Kidney (tissue), 14 donors: ENCODE measurements around the gene NRP2. TPM values are rescaled to one million over a fixed set of nuclear protein-coding genes. Genes with fewer than 3 reads are reported as not detected.

Source experiments
- DNase-seq, 5 donors: peaks; one replicate each; pipeline ENCODE4 v3.0.0-alpha.2; 2013 to 2020
- FAIRE-seq: peaks from 2 replicates; lab custom pipeline; 2012; peaks lifted over from hg19 to GRCh38; lab: Jason Lieb, UNC
- H3K27ac ChIP-seq, 2 donors: one replicate each; pipeline ENCODE4 v1.7.0; 2013; ENCODE audit warnings: low read depth in 2 of 2, low read length in 2 of 2, inconsistent platforms in 1 of 2
- H3K27me3 ChIP-seq: one replicate; pipeline ENCODE4 v1.7.1; 2013; ENCODE audit warnings: low read length, inconsistent platforms; ENCODE audit not compliant: control insufficient read depth, insufficient read depth
- H3K36me3 ChIP-seq, 3 donors: one replicate each; pipeline versions ENCODE4 v1.7.0 to v1.7.1; 2013; ENCODE audit warnings: low read length in 3 of 3, control low read depth in 1 of 3, inconsistent platforms in 1 of 3; ENCODE audit not compliant: insufficient read depth in 3 of 3, control insufficient read depth in 2 of 3
- H3K4me1 ChIP-seq, 3 donors: one replicate each; pipeline versions ENCODE4 v1.7.0 to v1.7.1; 2013; ENCODE audit warnings: low read length in 3 of 3, inconsistent platforms in 1 of 3, low read depth in 1 of 3; ENCODE audit not compliant: control insufficient read depth in 2 of 3, insufficient read depth in 2 of 3
- H3K4me3 ChIP-seq, 3 donors: one replicate each; pipeline versions ENCODE4 v1.7.0 to v1.8.1; 2013; ENCODE audit warnings: low read length in 3 of 3, control low read depth in 1 of 3, inconsistent platforms in 1 of 3
- H3K9ac ChIP-seq, 3 donors: one replicate each; pipeline versions ENCODE4 v1.7.0 to v1.7.1; 2013; ENCODE audit warnings: low read length in 3 of 3, control low read depth in 1 of 3, inconsistent platforms in 1 of 3
- H3K9me3 ChIP-seq, 3 donors: one replicate each; pipeline versions ENCODE4 v1.7.0 to v1.7.1; 2013; ENCODE audit warnings: low read length in 3 of 3, control low read depth in 1 of 3, inconsistent platforms in 1 of 3; ENCODE audit not compliant: control insufficient read depth in 2 of 3, insufficient read depth in 1 of 3
- intact Hi-C: fragments of 100-400 bp; cut with DNase I; formaldehyde crosslinking; loops from one replicate; pipeline ENCODE4 v1.11.1; 2022
- polyA plus RNA-seq: library from polyadenylated mRNA; stranded (reverse); fragments of 350-450 nt; fragmentation: Illumina TruSeq; extraction: RNeasy Lipid Tissue Mini Kit (QIAGEN cat#74804); gene quantifications from one replicate; pipeline ENCODE4 v1.2.3, GENCODE V29; 2014; ENCODE audit warnings: low read depth, low replicate concordance; ENCODE audit not compliant: insufficient read depth
- total RNA-seq: library from RNA; stranded (reverse); fragmentation: NEBNext Ultra II Directional; extraction: Animal tissue kit (Norgen Biotek cat#: 25700); gene quantifications from one replicate; pipeline ENCODE4 v1.2.1, GENCODE V29; 2021
- TF ChIP-seq, protein P1 (sequence below): IDR thresholded peaks from 3 replicates; pipeline ENCODE4 v1.5.1; 2012; ENCODE audit warnings: mild to moderate bottlenecking, moderate library complexity, borderline replicate concordance; ENCODE audit not compliant: insufficient read depth; ENCODE audit errors: extremely low read depth
- donor health status: control.
- donor health status: control.
- donor health status: control.
- donor health status: control.
- donor health status: control.
- donor health status: DM: yes; HTN: yes; CAD: no.
- donor health status: Normal renal cell carcinoma (clear cell type).

Gene NRP2
- total and polyA plus RNA-seq, 2 donors from 2014 or later = 2.3 to 37.7 TPM

DNA sequence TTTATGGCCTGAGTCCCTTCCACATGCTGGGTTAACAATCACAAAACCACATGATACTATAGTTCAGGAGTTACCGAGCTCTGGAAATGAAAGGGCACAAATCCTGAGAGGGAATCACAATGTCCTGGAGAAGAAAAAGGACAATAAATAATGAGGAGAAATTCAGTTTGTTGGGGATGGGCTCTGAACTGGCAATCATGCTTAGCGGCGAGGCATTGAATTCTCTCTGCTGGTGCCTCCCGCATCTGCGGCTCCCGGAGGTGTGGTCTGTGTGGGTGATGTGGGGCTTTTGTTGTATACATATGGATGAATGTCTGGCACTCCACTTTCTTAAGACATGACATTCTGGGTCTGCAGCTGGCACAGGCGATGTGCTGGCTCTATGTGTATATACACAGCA, 46.1 kb downstream of the NRP2 start:
- no peaks in the 10 kb centered on the region for H3K9me3 ChIP-seq
- no peak overlapping the region for H3K27ac ChIP-seq
- DNase-seq = no peak
- H3K27me3 ChIP-seq = no peaks in the 10 kb centered on the region
- intact Hi-C loops = no loop called here
- no peak for FAIRE-seq
- TF ChIP-seq, protein P1, sequence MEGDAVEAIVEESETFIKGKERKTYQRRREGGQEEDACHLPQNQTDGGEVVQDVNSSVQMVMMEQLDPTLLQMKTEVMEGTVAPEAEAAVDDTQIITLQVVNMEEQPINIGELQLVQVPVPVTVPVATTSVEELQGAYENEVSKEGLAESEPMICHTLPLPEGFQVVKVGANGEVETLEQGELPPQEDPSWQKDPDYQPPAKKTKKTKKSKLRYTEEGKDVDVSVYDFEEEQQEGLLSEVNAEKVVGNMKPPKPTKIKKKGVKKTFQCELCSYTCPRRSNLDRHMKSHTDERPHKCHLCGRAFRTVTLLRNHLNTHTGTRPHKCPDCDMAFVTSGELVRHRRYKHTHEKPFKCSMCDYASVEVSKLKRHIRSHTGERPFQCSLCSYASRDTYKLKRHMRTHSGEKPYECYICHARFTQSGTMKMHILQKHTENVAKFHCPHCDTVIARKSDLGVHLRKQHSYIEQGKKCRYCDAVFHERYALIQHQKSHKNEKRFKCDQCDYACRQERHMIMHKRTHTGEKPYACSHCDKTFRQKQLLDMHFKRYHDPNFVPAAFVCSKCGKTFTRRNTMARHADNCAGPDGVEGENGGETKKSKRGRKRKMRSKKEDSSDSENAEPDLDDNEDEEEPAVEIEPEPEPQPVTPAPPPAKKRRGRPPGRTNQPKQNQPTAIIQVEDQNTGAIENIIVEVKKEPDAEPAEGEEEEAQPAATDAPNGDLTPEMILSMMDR = no peak
- peaks cover 0 to 5% (median 0%) of the 10 kb centered on the region in 3 donors for H3K36me3 ChIP-seq
- no peak overlapping the region for H3K9ac ChIP-seq
- no peaks in the 10 kb centered on the region for H3K4me1 ChIP-seq
- no peak overlapping the region for H3K4me3 ChIP-seq

DNA sequence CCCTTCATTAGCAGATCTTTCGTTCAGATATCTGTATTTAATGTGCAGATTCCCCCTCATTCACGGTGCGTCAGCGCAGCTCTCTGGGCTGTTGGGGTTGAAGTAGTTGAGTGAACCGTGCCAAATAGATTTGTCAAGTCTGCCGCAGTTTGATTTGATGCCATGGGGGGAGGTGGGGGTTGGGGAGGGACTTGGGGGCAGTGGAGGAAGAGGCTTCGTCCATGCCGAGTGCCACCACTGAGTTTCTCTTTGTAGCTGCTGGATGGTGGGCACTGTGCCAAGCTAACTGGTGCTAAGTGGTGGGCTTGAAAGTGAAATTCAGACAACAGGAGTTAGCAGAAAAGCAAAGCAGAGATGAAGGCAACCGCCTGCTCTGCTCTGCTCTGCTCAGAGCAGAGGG, 47.9 kb downstream of the NRP2 start:
- no peak for FAIRE-seq
- Histone ChIP-seq H3K27ac (no peak overlapping the region), H3K9me3 (no peaks in the 10 kb centered on the region), H3K27me3 (no peaks in the 10 kb centered on the region), H3K9ac (no peak overlapping the region), H3K36me3 (peaks cover 0 to 5% (median 0%) of the 10 kb centered on the region in 3 donors), H3K4me1 (no peaks in the 10 kb centered on the region), H3K4me3 (no peak overlapping the region)
- DNase-seq = no peak
- intact Hi-C loops = no loop called here
- TF ChIP-seq, protein P1 = no peak

DNA sequence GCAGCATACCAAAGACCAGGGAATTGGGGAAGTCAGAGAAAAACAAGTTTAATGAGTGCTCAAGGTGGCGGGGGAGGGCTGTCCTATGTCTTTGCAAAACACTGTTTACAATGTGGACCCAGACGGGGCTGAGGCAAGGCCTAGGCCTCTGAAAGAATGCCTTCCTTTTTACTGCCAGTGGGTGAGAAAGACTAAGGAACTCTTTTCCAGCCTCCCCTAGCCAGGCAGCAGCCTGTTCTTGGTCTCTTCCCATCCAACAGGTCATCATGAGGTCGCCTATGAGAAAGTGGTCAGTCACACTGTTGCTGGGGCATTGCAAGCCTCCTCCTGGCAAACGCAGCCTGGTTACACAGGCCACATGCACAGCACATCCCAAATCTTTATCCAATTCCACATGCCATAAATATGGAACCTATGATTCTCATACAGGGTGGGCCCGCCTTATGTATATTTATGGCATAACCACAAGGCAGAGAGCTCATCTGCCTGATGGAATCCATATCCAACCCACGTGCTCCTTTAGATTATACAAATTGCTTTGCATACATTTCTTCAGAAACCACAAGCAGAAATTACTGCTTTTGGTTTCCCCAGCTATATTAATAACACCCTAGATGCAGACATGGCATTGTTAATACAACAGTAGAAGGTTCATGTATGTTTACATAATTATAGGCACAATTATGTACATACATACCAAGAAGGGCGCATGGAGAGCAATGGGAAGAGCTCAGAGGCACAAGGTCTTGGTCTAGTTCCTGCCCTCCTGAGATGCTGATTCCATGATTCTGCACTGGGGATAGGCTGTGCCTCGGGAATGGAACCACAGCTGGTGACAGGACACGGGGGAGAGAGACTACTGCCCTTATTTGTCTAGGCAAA, 48.6 kb downstream of the NRP2 start:
- no peaks in the 10 kb centered on the region for H3K4me1 ChIP-seq
- no peak overlapping the region for H3K27ac ChIP-seq
- no peaks in the 10 kb centered on the region for H3K27me3 ChIP-seq
- no peak overlapping the region for H3K9ac ChIP-seq
- no peaks in the 10 kb centered on the region for H3K9me3 ChIP-seq
- FAIRE-seq (no peak), DNase-seq (no peak)
- TF ChIP-seq, protein P1 = no peak
- intact Hi-C loops = no loop called here
- no peak overlapping the region for H3K4me3 ChIP-seq
- H3K36me3 ChIP-seq = peaks cover 0 to 5% (median 0%) of the 10 kb centered on the region in 3 donors
